ENCODE results near the gene SRL. TPM values are rescaled to one million over a fixed set of nuclear protein-coding genes. Genes with fewer than 3 reads are reported as not detected.

The SRL gene
- total RNA-seq, 4 donors from 2014 or later: 0.84 to 3.6 (median 1.5) TPM

DNA sequence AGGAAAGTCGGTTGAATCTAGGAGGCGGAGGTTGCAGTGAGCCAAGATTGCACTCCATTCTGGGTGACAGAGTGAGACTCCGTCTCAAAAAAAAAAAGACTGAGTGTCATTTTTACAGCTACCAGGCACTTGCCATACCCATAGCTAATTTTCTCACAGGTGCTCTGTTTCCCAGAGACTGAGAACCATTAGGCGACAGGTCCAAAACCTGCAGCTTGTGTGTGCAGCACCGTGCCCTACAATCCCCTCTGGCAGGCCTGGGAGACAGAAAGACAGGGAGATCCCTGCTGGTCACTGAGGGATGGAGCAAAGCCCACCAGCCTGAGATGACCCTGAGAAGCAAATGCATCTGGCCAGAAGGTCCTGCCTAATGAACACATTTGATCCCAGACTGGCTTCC lies 28.2 kb upstream of the SRL start:
- TF ChIP-seq POLR2A (IDR thresholded peaks at IDR 0.05): no peak
- TF ChIP-seq EP300 (IDR thresholded peaks at IDR 0.05): no peak
- TF ChIP-seq, protein P1, sequence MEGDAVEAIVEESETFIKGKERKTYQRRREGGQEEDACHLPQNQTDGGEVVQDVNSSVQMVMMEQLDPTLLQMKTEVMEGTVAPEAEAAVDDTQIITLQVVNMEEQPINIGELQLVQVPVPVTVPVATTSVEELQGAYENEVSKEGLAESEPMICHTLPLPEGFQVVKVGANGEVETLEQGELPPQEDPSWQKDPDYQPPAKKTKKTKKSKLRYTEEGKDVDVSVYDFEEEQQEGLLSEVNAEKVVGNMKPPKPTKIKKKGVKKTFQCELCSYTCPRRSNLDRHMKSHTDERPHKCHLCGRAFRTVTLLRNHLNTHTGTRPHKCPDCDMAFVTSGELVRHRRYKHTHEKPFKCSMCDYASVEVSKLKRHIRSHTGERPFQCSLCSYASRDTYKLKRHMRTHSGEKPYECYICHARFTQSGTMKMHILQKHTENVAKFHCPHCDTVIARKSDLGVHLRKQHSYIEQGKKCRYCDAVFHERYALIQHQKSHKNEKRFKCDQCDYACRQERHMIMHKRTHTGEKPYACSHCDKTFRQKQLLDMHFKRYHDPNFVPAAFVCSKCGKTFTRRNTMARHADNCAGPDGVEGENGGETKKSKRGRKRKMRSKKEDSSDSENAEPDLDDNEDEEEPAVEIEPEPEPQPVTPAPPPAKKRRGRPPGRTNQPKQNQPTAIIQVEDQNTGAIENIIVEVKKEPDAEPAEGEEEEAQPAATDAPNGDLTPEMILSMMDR (IDR thresholded peaks at IDR 0.05): no peak
- Histone ChIP-seq H3K27me3 (no peaks in the 10 kb centered on the region), H3K27ac (no peak overlapping the region), H3K4me1 (peaks cover 0 to 37% (median 7%) of the 10 kb centered on the region in 4 donors), H3K36me3 (no peaks in the 10 kb centered on the region), H3K9me3 (no peaks in the 10 kb centered on the region), H3K4me3 (no peak overlapping the region)
- 81 to 88% methylated on average over 5 of the region's 5 CpGs for WGBS, 2 donors
- DNase-seq (ENCODE audit: low spot score in 2 of 2): no peak

DNA sequence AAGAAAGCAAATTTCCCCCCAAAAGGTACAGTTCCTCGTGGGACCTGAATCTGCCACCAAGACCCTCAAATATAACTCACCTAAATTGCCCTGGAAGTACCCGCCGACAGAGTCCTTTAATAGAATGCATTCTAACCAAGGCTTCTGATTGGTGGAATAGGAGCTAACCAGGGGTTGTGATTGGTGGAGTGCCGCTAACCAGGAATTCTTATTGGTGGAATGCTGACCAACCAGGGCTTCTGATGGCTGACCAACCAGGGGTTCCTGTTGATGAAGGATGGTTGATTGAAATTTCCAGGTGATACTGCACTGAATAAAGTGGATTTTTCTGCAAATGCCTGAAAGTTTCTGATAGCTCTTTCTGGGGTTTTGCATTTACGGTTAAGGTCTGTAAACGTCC lies 24.5 kb upstream of the SRL start:
- H3K4me1 ChIP-seq: peaks cover 0 to 56% (median 17%) of the 10 kb centered on the region in 4 donors
- WGBS, 2 donors: 88 to 93% methylated on average over 6 of the region's 6 CpGs
- no peak overlapping the region for H3K4me3 ChIP-seq
- H3K36me3 ChIP-seq: peaks cover 0 to 15% (median 9%) of the 10 kb centered on the region in 3 donors
- TF ChIP-seq, protein P1 (IDR thresholded peaks at IDR 0.05): no peak
- TF ChIP-seq EP300 (IDR thresholded peaks at IDR 0.05) (no peak), POLR2A (IDR thresholded peaks at IDR 0.05) (no peak)
- no peaks in the 10 kb centered on the region for H3K27me3 ChIP-seq
- H3K27ac ChIP-seq: peak overlapping the region in 1 of 4 donors; percentile 29
- no peaks in the 10 kb centered on the region for H3K9me3 ChIP-seq
- DNase-seq (ENCODE audit: low spot score in 2 of 2): no peak

DNA sequence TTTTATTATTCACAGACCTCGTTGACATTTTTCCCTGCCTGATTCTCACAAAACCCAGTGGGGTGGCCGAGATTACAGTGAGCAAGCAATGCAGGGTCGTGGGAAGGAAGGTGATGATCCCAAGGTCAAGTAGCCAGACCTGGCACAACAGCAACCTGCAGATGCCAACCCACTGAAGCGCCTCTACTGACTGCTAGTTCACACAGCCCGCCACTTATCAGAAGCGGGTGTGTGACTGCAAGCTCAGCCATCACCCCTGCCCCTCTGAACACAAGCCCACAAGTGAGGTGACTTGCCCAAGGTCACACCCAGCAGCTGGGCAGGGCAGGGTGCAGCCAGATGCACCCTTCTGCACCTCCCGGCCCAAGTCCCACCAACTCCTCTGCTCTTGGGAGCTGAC lies 23.8 kb upstream of the SRL start:
- DNase-seq (ENCODE audit: low spot score in 2 of 2): no peak
- peaks cover 0 to 50% (median 11%) of the 10 kb centered on the region in 4 donors for H3K4me1 ChIP-seq
- H3K27me3 ChIP-seq: no peaks in the 10 kb centered on the region
- H3K27ac ChIP-seq: peak overlapping the region in 1 of 4 donors; percentile 29
- no peak overlapping the region for H3K4me3 ChIP-seq
- WGBS, 2 donors: 56 to 67% methylated on average over 7 of the region's 7 CpGs
- TF ChIP-seq, protein P1 (IDR thresholded peaks at IDR 0.05): no peak
- TF ChIP-seq EP300 (IDR thresholded peaks at IDR 0.05) (no peak), POLR2A (IDR thresholded peaks at IDR 0.05) (no peak)
- H3K36me3 ChIP-seq: peaks cover 0 to 20% (median 13%) of the 10 kb centered on the region in 3 donors
- no peaks in the 10 kb centered on the region for H3K9me3 ChIP-seq

DNA sequence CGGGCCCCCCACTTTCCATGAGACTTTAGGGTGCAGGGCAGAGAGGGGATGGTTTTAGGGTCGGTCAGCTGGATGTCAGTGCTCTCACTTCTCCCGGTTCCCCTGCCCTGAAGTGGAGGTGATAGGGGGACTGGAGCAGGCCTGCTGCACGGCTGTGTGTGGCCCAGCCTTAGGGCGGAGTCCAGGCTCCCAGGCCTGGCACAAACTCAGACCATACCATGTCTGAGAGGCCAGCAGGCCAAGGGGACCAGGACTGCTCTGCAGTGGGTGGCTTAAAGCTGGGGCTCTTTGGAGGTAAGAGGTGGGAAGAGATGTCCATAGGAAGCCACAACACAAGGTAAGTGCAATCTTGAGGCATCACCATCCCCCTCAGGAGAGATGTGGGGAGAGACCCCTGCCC lies 22.7 kb upstream of the SRL start:
- Histone ChIP-seq H3K9me3 (no peaks in the 10 kb centered on the region), H3K27ac (peak overlapping the region in 2 of 4 donors; percentile 64 to 67), H3K27me3 (no peaks in the 10 kb centered on the region), H3K4me3 (no peak overlapping the region), H3K4me1 (peaks cover 0 to 40% (median 11%) of the 10 kb centered on the region in 4 donors), H3K36me3 (peaks cover 0 to 31% (median 13%) of the 10 kb centered on the region in 3 donors)
- TF ChIP-seq, protein P1 (IDR thresholded peaks at IDR 0.05): no peak
- no peak for TF ChIP-seq POLR2A (IDR thresholded peaks at IDR 0.05)
- no peak for TF ChIP-seq EP300 (IDR thresholded peaks at IDR 0.05)
- 62 to 67% methylated on average over 5 of the region's 5 CpGs for WGBS, 2 donors
- no peak for DNase-seq (ENCODE audit: low spot score in 2 of 2)

DNA sequence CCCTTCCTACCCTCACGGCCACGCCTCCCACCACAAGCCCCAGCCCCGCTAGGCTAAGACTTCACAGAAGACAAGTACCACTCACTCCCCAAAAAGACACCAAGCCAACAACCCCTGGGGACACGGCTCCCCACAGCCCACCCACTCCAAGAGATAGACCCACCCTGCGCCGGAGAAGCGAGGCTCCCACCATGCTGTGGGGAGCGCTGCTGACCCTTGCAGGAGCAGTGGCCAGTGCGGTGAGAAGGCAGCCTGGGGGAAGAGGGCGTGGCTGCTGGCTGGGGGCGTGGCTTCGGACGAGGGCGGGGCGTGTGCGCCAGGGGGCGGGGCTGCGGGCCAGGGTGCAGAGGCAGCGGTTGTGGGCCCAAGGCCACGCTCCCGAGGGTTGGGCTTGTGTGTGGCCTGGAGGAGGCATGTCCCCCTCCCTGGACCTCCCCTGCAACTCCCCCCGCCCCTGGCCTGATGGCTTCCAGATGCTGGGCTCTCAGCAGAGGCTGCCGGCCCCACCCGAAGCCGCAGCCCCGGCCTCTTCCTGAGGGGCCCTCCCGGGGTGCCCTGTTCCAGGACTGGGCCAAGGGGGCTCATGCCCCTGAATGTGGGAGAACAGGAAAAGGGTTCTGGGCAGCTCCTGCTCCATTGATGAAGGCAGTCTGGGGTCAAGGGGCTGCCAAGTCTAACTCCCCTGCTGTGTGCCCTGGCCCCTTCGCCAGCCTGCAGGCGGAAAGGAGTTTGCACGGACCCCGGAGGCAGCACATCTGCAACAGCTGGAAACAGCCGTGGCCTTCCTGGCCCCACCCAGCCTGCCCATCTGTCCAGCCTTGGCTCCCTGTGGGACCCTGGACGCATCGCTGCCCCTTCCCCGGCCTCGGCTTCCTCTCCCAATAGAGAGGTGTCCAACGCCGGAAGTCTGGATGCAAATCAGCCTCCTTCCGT lies 21.9 kb upstream of the SRL start:
- Histone ChIP-seq H3K4me1 (peaks cover 0 to 40% (median 11%) of the 10 kb centered on the region in 4 donors), H3K27ac (peak overlapping the region in 2 of 4 donors; percentile 64 to 67), H3K36me3 (peaks cover 0 to 39% (median 13%) of the 10 kb centered on the region in 3 donors), H3K9me3 (no peaks in the 10 kb centered on the region), H3K27me3 (no peaks in the 10 kb centered on the region), H3K4me3 (peak overlapping the region in 1 of 4 donors; percentile 18)
- TF ChIP-seq, protein P1 (IDR thresholded peaks at IDR 0.05): no peak
- peak in 1 of 2 donors; percentile 58 for TF ChIP-seq EP300 (IDR thresholded peaks at IDR 0.05)
- no peak for TF ChIP-seq POLR2A (IDR thresholded peaks at IDR 0.05)
- WGBS, 2 donors: 56 to 61% methylated on average over 13 to 21 of the region's 39 CpGs
- peak; percentile 80 to 85 for DNase-seq (ENCODE audit: low spot score in 2 of 2)

Measured in tibial nerve (tissue), 4 donors.